ENCODE results near the gene SERF2.

SERF2 gene

DNA sequence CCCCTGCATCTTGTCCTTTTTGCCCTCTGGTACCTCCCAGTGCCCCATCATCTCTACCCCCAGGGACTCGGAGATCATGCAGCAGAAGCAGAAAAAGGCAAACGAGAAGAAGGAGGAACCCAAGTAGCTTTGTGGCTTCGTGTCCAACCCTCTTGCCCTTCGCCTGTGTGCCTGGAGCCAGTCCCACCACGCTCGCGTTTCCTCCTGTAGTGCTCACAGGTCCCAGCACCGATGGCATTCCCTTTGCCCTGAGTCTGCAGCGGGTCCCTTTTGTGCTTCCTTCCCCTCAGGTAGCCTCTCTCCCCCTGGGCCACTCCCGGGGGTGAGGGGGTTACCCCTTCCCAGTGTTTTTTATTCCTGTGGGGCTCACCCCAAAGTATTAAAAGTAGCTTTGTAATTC lies 1.5 kb downstream of the SERF2 start:
- H3K4me3 ChIP-seq (ENCODE audit: low read depth, low read length), result peak overlapping the region; percentile 91
- DNase-seq (ENCODE audit: low read depth), result no peak
- TF ChIP-seq, protein P1, sequence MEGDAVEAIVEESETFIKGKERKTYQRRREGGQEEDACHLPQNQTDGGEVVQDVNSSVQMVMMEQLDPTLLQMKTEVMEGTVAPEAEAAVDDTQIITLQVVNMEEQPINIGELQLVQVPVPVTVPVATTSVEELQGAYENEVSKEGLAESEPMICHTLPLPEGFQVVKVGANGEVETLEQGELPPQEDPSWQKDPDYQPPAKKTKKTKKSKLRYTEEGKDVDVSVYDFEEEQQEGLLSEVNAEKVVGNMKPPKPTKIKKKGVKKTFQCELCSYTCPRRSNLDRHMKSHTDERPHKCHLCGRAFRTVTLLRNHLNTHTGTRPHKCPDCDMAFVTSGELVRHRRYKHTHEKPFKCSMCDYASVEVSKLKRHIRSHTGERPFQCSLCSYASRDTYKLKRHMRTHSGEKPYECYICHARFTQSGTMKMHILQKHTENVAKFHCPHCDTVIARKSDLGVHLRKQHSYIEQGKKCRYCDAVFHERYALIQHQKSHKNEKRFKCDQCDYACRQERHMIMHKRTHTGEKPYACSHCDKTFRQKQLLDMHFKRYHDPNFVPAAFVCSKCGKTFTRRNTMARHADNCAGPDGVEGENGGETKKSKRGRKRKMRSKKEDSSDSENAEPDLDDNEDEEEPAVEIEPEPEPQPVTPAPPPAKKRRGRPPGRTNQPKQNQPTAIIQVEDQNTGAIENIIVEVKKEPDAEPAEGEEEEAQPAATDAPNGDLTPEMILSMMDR (IDR thresholded peaks at IDR 0.05; ENCODE audit: control insufficient read depth, extremely low read depth, insufficient read depth), result no peak

DNA sequence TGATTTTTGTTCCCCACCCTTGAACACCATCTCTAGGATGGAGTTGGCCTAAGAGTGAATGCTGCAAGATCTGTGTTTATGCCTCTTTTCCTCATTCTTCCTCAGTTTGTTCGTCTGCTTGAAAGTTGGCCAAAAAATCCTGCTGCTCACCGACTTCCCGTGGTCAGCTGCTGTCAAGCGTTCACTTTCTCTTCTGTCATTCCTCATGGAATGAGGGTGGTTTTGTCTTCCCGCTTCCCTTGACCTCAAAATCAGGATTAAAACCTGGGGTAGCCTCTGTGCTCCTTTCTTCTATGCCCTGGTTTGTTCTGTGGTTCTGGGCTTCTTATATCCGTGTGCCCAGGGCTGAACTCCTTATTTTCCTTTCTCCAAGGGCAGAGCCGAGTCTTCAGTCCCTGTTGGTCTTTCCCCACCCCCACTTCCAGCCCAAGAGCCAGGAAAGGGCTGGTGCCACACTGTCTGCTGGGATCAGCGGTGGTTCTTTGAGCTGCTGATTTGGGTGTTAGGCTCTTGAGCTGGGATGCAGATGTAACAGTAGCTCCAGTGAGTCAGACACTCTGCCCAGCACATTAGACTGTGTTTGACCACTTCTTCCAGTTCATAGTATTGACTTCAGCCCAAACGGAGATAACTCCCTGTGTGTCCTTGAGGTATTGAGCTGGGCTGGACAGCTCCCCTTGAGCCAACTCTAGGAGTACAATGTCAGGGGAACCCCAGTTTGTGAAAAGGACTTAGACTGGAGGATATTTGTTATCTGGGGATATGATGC lies 2.3 kb downstream of the SERF2 start:
- H3K4me3 ChIP-seq (ENCODE audit: low read depth, low read length), result no peak overlapping the region
- DNase-seq (ENCODE audit: low read depth), result no peak
- TF ChIP-seq, protein P1 (IDR thresholded peaks at IDR 0.05; ENCODE audit: control insufficient read depth, extremely low read depth, insufficient read depth), result no peak

DNA sequence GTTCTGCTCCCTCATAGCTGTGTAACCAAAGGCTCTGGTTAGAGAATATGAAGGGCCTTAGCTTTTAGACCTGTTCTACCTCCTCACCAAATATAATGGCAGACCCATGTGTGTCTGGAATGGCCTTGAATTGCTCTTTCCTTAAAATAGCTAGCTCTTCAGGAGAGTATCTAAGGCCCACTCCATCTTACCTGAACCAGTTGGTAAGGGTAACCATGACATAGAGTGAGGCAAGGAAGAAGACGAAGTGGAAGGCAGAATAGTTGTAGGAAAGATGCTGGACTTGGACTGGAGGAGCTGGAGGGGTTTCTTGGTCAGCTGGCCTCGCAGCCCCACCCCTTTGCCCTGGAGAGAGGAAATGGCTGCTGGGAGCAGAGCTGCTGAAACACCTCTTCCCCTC lies 3.1 kb downstream of the SERF2 start:
- TF ChIP-seq, protein P1 (IDR thresholded peaks at IDR 0.05; ENCODE audit: control insufficient read depth, extremely low read depth, insufficient read depth), result no peak
- no peak overlapping the region for H3K4me3 ChIP-seq (ENCODE audit: low read depth, low read length)
- DNase-seq (ENCODE audit: low read depth), result no peak

DNA sequence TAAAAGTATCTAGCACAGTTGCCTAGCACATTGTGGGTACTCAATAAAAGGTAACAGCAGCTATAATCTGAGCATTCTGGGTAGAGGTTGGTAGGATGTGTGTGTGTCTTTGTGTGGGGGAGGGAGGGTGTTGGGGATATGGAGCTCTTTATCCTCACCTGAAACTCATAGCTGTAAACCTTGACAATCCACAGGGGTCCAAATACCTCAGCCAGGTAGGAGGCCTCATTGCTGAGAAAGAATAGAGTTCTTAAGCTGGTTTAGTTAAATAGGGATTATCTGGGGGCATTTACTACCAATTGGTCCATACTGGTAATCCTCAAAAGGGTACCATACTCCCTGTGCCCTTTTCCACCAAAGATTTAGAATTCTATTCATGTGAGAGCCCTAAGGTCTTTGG lies 3.9 kb downstream of the SERF2 start:
- no peak overlapping the region for H3K4me3 ChIP-seq (ENCODE audit: low read depth, low read length)
- DNase-seq (ENCODE audit: low read depth), result no peak
- TF ChIP-seq, protein P1 (IDR thresholded peaks at IDR 0.05; ENCODE audit: control insufficient read depth, extremely low read depth, insufficient read depth), result no peak

DNA sequence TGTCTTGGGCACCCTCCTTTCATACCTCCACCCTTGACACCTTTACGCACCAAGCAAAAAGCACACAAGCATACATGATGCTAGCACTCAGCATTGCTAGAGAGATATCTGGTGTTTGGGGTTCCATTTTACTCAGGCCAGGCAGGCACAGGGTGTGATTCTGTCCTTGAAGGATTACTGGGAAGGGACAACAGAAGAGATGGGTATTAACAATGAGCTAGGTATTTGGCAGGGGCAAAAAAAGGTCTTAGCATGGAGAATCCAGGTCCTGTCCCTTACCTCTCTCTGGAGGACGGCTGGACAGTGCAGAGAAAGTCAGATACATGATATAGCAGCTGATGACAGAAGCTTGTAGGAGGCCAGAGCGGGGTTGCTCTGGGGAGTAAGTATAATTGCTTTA lies 4.4 kb downstream of the SERF2 start:
- TF ChIP-seq, protein P1 (IDR thresholded peaks at IDR 0.05; ENCODE audit: control insufficient read depth, extremely low read depth, insufficient read depth), result no peak
- no peak overlapping the region for H3K4me3 ChIP-seq (ENCODE audit: low read depth, low read length)
- DNase-seq (ENCODE audit: low read depth), result no peak

DNA sequence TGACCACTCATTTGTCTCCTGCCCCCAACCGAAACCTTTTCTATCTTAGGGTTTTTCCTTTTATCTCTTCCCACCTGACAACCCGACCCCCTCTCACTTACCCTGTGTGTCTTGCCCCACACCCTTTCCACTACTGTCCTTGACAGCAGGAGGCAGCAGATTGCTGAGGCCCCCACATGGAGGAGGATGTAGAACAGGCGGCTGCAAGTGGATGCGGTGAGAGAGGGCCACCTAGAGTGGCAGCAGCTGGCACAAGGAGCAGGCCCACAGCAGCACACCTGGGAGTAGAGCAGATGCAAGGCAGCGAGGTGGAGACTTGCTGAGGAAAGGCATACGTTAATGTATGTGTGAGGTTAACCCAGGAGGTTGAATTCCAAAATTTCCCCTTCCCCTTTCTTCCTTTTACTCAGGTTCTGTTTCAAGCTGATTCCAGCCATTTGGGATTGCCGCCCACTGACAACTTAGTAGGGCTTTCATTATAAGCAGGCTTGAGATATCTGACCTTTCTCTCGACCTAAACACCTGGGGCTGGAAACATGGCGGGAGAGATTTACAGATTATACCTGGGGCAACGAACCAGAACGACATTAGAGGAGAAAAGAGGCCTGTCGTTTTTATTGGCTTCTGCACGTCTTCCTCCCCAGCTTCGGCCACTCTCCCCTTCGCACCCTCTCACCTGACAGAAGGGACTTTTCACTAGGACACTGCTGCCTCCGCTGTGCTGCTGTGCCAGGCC lies 7.3 kb downstream of the SERF2 start:
- no peak for DNase-seq (ENCODE audit: low read depth)
- TF ChIP-seq, protein P1 (IDR thresholded peaks at IDR 0.05; ENCODE audit: control insufficient read depth, extremely low read depth, insufficient read depth), result 0 out of 2 replicates have a peak, but pooled peaks have one; percentile 6
- peak overlapping the region; percentile 29 for H3K4me3 ChIP-seq (ENCODE audit: low read depth, low read length)

Data from LNCaP clone FGC (cell line).